Naive B cell (primary cell): Measurements from ENCODE around the gene IL34. TPM values are rescaled to one million over a fixed set of nuclear protein-coding genes. Genes with fewer than 3 reads are reported as not detected.

Source experiments
- ATAC-seq, 2 donors: fragments of 150-1000 bp; cut with Tn5 transposase; 2 replicates each; pipeline ENCODE4 v1.10.0; 2021; ENCODE audit warnings: low read depth in 2 of 2, mild to moderate bottlenecking in 2 of 2, moderate library complexity in 2 of 2
- DNase-seq: peaks from one replicate; pipeline ENCODE4 v3.0.0; 2022
- H3K27ac Mint-ChIP-seq, 6 donors: one replicate each; pipeline ENCODE4 v1.8.0; 2020 to 2022; ENCODE audit warnings: mild to moderate bottlenecking in 6 of 6, mixed read lengths in 6 of 6, moderate library complexity in 5 of 6, inconsistent platforms in 2 of 6
- H3K27me3 Mint-ChIP-seq, 3 donors: one replicate each; pipeline ENCODE4 v1.8.0; 2021 to 2022; ENCODE audit warnings: mixed read lengths in 3 of 3, mild to moderate bottlenecking in 1 of 3
- H3K36me3 Mint-ChIP-seq, 2 donors: one replicate each; pipeline ENCODE4 v1.8.0; 2020 to 2022; ENCODE audit warnings: mixed read lengths in 2 of 2, inconsistent platforms in 1 of 2, mild to moderate bottlenecking in 1 of 2
- H3K4me1 Mint-ChIP-seq, 3 donors: one replicate each; pipeline ENCODE4 v1.8.0; 2020 to 2022; ENCODE audit warnings: mixed read lengths in 3 of 3, inconsistent platforms in 1 of 3, mild to moderate bottlenecking in 1 of 3, moderate library complexity in 1 of 3
- H3K4me3 Mint-ChIP-seq, 8 donors: one replicate each; pipeline ENCODE4 v1.8.0; 2020 to 2022; ENCODE audit warnings: mild to moderate bottlenecking in 8 of 8, mixed read lengths in 8 of 8, moderate library complexity in 8 of 8, inconsistent platforms in 2 of 8
- H3K9me3 Mint-ChIP-seq, 7 donors: one replicate each; pipeline ENCODE4 v1.8.0; 2020 to 2022; ENCODE audit warnings: mixed read lengths in 7 of 7, mild to moderate bottlenecking in 5 of 7, inconsistent platforms in 2 of 7, moderate library complexity in 1 of 7
- polyA plus RNA-seq, 6 donors: library from polyadenylated mRNA; unstranded; fragments of 300-500 nt; fragmentation: Illumina TruSeq; gene quantifications; one replicate each; pipeline ENCODE4 v1.2.3, GENCODE V29; 2021; ENCODE audit warnings: low read depth in 6 of 6

The IL34 gene
- polyA plus RNA-seq, 6 donors from 2014 or later: not detected

DNA sequence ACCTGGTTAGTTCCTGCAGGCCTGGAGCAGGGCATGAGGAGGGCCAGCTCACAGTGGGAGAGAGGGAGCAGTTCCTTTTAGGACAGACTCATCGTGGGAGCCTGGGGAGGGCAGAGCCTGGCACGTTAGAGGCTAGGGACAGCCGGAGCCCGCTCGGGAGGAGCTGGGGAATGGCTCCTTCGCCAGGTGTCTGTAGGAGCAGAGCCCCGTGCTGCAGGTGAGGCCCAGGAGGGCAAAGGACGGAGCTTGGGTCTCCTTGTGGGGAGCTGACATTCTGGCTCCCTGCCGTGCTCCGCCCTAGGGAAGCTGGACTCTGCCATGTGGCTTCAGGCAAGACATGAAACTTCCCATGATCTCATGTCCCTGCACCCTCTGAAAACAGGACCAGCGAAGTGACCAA lies 58.2 kb downstream of the IL34 start:
- no peaks in the 10 kb centered on the region for H3K36me3 Mint-ChIP-seq
- ATAC-seq (no peak), DNase-seq (no peak)
- no peak overlapping the region for H3K4me3 Mint-ChIP-seq
- H3K4me1 Mint-ChIP-seq: peaks cover 0 to 5% (median 0%) of the 10 kb centered on the region in 3 donors
- H3K27me3 Mint-ChIP-seq: no peaks in the 10 kb centered on the region
- H3K9me3 Mint-ChIP-seq: no peaks in the 10 kb centered on the region
- H3K27ac Mint-ChIP-seq: peak overlapping the region in 1 of 6 donors; percentile 5

GRCh38 chr16:70705056-70705455 lies 58.7 kb downstream of the IL34 start:
- Mint-ChIP-seq H3K27ac (peak overlapping the region in 1 of 6 donors; percentile 5), H3K4me1 (peaks cover 0 to 5% (median 0%) of the 10 kb centered on the region in 3 donors), H3K36me3 (no peaks in the 10 kb centered on the region), H3K27me3 (no peaks in the 10 kb centered on the region), H3K4me3 (no peak overlapping the region), H3K9me3 (no peaks in the 10 kb centered on the region)
- DNase-seq (no peak), ATAC-seq (no peak)

DNA sequence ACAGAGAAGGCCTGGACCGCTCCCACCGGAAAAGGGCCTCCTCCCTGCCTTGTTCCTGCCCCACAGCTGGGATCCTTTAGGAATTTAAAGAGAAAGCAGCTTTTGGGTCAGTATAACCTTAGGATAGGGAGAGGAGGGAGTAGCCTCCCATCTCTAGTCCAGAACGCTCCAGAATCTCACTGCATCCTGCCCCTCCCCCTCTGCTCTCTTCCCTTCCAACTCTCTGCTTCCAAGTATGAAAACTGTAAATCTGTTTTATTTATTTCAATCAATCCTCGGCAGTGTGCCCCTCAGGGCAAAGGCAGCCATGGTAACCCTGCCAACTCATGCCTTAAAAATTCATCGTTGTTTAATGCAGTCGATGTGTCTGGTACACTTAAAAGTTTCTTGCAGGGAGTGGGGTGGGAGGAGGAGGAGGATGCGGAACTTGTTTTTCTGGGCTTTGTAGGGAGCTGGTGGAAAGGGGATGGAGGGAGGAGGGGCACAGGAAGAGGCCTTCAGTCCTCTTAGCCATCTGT lies 60.6 kb downstream of the IL34 start:
- Mint-ChIP-seq H3K4me3 (no peak overlapping the region), H3K36me3 (no peaks in the 10 kb centered on the region), H3K4me1 (no peaks in the 10 kb centered on the region), H3K27ac (no peak overlapping the region), H3K9me3 (no peaks in the 10 kb centered on the region), H3K27me3 (no peaks in the 10 kb centered on the region)
- ATAC-seq: no peak
- no peak for DNase-seq

DNA sequence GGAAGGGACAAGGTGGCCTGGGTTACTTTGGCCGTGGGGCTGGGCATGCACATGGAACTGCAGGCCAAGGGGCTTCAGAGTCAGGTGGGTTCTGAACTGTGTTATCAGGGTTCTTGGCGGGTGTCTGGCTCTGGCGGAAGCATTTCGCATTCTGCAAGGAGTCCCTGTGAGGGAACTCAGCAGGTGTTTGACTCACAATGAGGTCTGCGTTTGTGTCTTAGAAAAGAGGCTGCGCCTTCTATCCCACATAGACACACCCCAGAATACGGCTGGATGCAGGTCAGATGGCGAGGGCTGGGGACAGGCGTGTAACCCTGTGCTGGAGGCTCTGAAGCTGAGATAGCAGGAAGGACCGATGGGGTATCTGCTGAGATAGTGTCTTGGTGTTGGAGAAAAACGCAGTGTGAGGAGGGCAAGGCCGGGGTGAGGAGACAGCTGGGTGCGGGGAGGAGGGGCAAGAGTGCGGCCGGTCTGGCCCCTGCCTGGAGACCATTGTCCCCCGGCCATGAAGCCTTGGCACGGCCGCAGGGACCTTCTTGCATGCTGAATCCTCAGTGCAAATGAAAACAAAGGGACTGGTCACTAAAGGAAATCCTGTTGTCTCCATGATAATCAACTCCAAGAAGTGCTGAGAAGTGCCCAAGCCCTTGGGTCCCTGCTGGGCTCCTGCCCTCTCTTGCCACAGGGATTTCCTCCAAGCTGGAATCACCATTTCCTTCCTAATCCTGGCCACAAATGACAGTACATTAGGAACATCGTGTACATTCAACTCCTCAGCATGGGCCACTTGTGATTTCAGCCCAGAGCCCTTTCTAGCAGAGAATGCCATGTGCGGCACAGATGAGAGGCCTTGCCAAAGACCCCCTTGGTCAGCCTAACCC lies 62.2 kb downstream of the IL34 start:
- Mint-ChIP-seq H3K4me1 (no peaks in the 10 kb centered on the region), H3K27me3 (no peaks in the 10 kb centered on the region), H3K9me3 (no peaks in the 10 kb centered on the region), H3K4me3 (no peak overlapping the region), H3K27ac (no peak overlapping the region), H3K36me3 (no peaks in the 10 kb centered on the region)
- no peak for ATAC-seq
- DNase-seq: no peak

- DNase-seq: no peak
- Mint-ChIP-seq H3K4me1 (no peaks in the 10 kb centered on the region), H3K9me3 (no peaks in the 10 kb centered on the region), H3K27ac (no peak overlapping the region), H3K36me3 (no peaks in the 10 kb centered on the region), H3K4me3 (no peak overlapping the region), H3K27me3 (no peaks in the 10 kb centered on the region)
- no peak for ATAC-seq
Observed at GRCh38 chr16:70709457-70709856, 63.1 kb downstream of the IL34 start.

DNA sequence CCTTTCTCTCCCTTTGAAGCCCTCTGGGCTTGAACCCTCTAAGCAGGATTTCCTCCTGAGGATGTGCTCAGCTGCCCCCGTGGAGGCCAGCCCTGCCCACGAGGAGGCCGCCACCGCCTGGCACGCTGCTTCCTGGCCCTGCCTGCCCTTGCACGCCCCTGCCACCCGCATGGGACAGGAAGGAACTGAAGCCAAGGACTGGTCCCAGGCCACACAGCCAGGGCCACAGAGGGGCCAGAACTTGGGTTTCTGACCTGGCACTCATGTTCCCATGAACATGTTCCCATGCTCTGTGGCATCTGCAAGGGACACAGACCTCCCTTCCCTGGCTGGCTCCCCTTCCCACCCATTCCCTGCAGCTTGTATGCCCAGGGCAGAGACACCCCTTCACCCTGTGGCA lies 63.6 kb downstream of the IL34 start:
- Mint-ChIP-seq H3K9me3 (no peaks in the 10 kb centered on the region), H3K27ac (no peak overlapping the region), H3K4me3 (peak overlapping the region in 1 of 8 donors; percentile 1), H3K27me3 (no peaks in the 10 kb centered on the region), H3K36me3 (no peaks in the 10 kb centered on the region), H3K4me1 (no peaks in the 10 kb centered on the region)
- ATAC-seq (no peak), DNase-seq (no peak)

Other genes starting within 250 kb of the IL34 start
- 10 to 100 TPM; 12.7 to 28.7 (median 22.3) TPM for gene ST3GAL2, start 207.5 kb upstream of the IL34 start, polyA plus RNA-seq
- 1 to 10 TPM; 2.5 to 5.8 (median 4.7) TPM for gene FCSK, start 192.0 kb upstream of the IL34 start, polyA plus RNA-seq
- 10 to 100 TPM; 41.7 to 83.4 (median 51.2) TPM for gene COG4, start 123.0 kb upstream of the IL34 start, polyA plus RNA-seq
- gene SF3B3, start 122.7 kb upstream of the IL34 start, polyA plus RNA-seq: 100 to 1,000 TPM in 1 of 6 donors, 10 to 100 TPM in 5; 29.3 to 136 (median 74.0) TPM
- not detected for gene MTSS2, start 39.5 kb downstream of the IL34 start, polyA plus RNA-seq
- gene VAC14, start 154.6 kb downstream of the IL34 start, polyA plus RNA-seq: 10 to 100 TPM; 29.3 to 64.6 (median 38.7) TPM